ENCODE results near the gene VAMP3.

DNA sequence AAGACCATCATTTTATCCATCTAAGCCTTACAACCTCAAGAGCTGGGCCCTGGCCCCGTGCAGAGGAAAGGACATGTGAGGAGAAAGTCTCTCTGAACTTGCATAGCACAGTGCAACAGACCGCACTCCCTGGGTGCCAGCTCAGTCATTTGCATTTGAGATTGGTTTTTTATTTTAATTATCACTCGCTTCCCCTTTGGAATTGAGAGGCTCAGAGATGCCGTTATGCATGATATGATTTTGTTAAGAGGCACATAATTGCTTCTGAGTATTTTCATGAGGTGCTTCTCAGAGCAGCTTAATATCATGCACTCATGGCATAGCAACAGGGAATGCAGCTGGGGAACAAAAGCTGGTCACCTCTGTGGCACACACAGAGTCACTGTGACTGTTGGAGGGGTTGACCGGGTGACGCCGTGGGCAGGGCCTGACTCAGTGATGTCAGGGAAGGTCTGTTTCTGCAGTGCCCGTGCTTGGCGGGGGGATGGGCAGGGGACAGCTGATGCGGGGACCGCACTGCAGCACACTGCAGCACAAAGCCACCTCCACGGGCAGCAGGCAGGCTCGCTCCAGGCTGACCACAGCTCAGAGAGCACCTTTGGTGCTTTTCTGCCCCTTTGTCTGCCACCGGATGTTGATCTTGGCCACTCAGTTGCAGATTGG, 43.2 kb upstream of the VAMP3 start:
- TF ChIP-seq, protein P1, sequence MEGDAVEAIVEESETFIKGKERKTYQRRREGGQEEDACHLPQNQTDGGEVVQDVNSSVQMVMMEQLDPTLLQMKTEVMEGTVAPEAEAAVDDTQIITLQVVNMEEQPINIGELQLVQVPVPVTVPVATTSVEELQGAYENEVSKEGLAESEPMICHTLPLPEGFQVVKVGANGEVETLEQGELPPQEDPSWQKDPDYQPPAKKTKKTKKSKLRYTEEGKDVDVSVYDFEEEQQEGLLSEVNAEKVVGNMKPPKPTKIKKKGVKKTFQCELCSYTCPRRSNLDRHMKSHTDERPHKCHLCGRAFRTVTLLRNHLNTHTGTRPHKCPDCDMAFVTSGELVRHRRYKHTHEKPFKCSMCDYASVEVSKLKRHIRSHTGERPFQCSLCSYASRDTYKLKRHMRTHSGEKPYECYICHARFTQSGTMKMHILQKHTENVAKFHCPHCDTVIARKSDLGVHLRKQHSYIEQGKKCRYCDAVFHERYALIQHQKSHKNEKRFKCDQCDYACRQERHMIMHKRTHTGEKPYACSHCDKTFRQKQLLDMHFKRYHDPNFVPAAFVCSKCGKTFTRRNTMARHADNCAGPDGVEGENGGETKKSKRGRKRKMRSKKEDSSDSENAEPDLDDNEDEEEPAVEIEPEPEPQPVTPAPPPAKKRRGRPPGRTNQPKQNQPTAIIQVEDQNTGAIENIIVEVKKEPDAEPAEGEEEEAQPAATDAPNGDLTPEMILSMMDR (IDR thresholded peaks at IDR 0.05): no peak
- TF ChIP-seq EZH2 (IDR thresholded peaks at IDR 0.05; ENCODE audit: borderline replicate concordance, insufficient read depth, low read depth, low read length, poor library complexity, severe bottlenecking): no peak
